ENCODE results near the gene SNX8.

Gene SNX8

DNA sequence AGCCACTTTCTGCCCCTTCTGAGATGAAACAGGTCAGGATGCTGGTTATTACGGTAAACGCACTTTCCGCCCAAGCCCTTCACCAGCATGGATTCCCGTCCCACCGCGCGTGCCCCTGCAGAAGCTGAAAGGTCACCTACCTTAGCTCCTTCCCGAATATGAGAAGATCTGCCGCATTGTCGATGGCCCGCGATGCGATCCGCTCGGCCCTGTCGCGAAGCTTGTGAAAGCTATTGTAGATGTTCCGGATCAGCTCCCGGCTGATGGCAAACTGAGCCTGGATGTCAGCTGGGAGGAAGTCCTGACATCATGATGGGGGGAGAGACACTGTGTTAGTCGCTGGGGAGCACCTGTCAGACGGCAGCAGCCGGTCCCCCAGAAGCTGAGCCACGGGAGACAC, 50.1 kb downstream of the SNX8 start:
- no peak for DNase-seq

- no peak for DNase-seq
Observed at GRCh38 chr7:2263176-2263575, 51.1 kb downstream of the SNX8 start.

DNA sequence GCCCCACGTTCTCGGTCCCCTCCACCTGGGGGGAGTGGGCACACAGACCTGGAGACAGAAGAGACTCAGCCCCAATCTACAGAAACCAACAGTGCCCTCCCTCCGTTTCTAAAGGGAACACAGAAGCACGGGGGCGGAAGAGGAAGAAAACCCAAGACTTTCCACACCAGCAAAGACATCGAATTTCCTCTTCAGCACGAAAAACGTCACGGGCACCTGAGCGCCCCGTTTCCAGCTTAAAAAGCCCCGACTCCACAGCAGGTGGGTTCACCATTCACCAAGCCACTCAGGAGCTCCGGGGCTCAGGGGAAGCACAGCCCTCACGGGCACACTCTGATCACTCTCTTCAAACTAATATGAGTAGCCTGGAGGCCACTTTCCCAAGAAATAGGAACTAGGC, 52.6 kb downstream of the SNX8 start:
- peak in 4 of 51 donors; percentile 6 to 27 (median 11) for DNase-seq

- no peak for DNase-seq
Observed at GRCh38 chr7:2260820-2261219, 53.4 kb downstream of the SNX8 start.

DNA sequence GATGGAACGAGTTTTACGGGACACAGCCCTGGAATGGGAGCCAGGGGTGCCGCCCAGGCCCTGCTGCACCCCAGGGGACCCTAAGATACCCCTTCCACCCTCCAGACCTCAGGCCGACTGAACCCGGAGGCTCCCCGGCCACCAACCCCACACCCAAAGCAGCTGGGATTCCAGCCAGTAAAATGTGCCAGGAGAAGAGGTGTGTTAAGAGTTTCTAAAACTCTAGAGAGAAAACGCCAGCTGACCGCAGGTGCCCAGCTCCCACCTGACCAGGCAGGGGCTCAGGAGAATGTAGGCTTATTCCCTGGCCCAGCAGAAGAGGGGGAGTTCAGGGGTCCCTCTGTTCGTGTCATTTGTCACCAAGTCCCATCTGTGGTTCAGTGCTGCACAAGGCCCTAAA, 54.8 kb downstream of the SNX8 start:
- DNase-seq = no peak

- DNase-seq = no peak
Observed at GRCh38 chr7:2258661-2259365, 55.4 kb downstream of the SNX8 start.

DNA sequence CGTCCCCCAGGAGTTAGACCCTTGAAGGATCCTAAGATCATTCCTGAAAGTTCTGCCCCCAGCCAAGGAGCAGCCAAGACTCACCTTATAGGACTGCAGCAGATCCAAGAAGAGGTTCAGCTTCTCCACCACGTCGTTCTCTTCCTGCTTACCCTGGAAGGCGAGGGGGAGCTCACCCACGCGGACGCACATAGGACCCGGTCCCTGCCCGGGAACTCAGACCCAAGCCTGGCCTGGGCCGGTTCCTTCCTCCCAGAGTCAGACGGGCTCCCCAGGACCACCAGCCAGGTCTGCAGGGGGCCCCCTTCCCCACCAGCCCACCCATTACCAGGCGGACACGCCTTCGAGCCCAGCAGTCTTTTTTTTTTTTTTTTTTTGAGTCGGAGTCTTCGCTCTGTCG, 56.6 kb downstream of the SNX8 start:
- no peak for DNase-seq

DNA sequence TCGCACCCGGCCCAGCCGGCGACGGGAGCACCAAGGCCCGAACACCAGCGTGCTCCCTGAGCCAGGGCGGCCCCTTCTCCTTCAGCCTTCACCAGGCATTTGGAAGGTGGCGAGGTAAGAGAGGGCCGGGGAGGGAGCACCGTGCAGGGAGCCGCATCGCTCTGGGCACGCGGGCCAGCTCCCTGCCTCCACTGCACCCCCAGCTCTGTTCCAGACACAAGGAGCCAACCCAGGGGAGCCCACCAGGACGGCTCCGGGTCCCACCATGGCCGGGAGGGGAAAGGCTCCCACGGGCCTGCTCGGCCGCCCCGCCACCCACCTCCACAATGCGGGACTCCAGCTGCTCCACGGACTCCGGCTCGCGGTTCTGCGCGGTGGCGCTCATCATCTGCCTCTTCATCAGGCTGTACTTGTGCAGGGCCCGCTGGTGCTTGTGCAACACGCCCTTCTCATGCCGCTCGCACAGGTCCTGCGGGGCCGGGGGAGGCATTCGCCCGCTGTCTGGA, 57.1 kb downstream of the SNX8 start:
- no peak for DNase-seq

DNA sequence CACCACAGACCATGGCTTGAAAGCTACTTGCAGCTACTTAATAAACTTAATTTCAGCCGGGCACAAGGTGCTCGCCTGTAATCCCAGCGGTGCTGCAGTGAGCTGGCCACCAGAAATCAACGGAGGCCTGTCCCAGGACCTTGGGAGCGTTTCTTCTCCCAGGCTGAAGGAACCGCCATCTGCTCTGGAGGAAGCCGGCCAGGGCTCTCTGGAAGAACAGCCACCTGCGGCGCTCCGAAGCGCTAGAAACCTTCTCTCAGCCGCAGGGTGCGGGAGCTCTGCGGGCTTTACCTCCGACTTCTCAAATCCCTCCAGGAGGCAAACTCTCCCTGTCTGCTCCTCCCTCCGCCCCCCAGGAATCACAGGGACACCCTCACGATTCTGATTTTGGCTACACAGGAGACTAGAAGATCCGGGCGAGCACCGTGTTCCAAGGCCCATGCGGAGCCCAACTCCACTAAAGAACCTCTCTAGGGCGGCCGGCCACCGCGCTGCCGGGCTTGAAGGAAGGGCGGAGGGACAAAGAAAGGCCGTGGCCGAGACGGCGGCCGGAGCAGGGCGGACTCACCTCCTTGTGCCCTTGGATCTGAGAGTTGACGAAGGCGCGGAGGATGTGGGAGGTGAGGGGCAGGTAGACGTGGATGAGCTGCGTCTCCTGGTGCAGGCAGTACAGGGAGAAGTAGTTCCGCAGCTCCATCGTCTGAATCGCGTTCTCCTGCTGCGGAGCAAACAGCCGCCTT, 57.8 kb downstream of the SNX8 start:
- no peak for DNase-seq

DNA sequence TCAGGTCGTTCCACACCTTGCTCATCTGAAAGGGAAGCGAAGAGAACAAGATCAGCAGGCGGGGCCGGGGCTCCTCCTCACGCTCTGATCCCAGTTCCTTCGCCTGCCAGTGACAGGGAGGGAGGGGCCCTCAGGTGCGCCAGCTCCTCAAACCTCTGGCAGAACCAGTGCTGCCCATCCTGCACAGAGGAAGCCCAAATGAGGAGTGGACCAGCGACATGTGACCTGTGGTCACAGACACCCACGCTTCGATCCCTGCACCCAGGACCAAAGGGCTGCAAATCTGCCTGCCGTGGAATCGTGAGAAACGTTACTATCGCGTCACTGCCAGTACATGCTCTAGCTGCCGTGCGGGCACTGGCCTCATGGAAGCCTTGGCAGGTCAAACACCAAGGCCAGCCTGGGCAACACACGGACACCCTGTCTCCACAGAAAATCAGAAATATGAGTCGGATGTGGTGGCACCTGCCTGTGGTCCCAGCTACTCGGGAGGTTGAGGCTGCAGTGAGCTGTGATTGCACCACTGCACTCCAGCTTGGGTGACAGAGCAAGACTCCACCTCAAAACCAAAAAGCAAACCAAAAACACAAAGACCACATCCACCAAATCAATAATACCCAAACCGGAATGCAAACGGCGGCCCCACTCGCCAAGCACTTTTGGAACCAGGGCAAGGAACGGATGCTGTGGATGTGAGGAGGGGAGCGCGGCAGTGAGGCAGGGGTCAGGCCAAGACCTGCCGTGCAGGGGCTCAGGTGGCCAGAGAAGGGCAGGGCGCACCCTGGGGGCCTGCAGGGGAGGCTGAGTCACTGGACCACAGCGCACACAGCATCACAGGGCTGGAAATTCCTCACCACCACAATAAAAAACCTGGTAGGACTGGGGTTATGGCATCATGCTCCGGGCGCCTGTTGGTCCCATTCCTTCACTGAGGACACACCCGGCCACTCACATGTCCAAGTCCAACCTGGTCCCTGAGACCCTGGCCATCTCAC, 58.8 kb downstream of the SNX8 start:
- DNase-seq = no peak

- no peak for DNase-seq
Observed at GRCh38 chr7:2254429-2255144, 59.7 kb downstream of the SNX8 start.

- DNase-seq = no peak
Observed at GRCh38 chr7:2253525-2254244, 60.6 kb downstream of the SNX8 start.

DNA sequence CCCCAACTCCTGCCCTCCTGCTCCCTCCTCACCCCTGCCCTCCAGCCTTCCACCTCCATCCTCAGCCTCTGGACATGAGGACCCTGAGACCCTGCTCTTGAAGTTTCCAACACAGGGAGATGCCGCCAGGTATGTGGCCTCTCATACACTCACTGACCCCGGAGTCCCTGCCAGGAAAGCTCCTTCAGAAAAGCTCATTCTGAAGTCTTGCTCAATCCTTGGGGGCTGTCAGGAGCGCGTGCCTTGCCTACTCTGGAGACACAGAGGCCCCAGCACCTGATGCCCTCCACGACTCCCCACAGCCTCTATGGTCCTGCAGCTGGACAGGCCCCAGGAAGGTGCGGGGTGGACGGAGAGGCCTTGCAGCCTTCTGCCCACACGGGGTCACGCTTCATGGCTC, 61.2 kb downstream of the SNX8 start:
- no peak for DNase-seq

- peak in 2 of 51 donors; percentile 19 to 43 for DNase-seq
Observed at GRCh38 chr7:2251841-2252771, 62.1 kb downstream of the SNX8 start.

DNA sequence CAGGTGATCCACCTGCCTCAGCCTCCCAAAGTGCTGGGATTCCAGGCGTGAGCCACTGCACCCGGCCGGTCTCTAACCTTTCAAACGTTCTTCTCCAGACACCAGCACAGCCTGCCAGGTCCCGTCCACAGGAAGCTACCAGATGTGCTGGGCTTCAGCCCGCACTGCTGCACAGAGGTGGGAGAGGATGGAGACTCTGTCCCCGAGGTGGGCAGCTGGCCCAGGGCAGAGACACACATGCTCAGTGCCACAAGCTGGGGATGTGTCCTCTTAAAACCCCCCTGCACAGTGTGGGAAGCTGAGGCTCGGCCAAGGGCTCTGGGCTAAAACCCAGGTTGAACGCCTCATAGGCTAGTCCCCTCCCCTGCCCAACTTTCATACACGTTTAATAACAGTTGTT, 62.9 kb downstream of the SNX8 start:
- no peak for DNase-seq

GRCh38 chr7:2249744-2250323, 64.4 kb downstream of the SNX8 start:
- DNase-seq = no peak

DNA sequence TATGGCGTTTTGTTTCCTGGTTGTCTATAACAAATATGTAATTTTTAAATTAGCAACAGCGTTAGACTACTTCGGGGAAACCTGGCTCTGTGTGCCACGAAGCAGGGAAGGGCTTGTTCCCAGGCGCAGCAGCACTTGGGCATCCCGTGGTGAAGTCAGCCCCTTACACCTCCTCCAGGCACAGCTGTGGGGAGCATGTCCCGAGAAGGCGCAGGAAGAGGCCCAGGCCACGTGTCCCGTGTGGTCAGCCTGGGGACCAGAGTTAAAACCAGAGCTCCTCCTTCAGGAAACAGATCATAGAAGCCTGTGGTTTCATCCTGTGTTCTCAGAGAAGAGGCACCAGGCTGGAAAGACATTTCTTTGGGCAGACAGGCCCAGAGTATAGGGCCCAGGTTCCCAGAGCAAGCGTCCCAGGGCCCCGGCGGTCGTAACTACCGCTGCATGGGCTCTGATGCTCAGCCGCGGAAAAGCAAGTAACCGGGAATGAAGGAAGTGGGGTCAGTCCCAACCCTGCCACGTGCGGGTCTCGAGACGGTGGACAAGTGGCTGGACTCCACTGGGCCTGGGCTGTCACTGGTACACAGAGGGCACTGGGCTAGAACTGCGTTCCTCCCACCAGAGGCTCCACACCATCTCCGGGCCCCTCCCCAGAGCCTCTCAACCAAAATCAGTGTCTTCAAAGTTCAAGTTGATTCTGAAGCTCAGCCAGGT, 65.1 kb downstream of the SNX8 start:
- peak in 19 of 51 donors; percentile 7 to 58 (median 27) for DNase-seq

Data from hypothalamus (tissue), 51 donors.